MM.1S (cell line): ENCODE data around the gene CARMIL1.

Experiments used
- EZH2 ChIP-seq: fragments of 300-600 bp; sonication (generic); optimal IDR thresholded peaks from 2 replicates; pipeline ENCODE3; 2017; ENCODE audit warnings: low read depth, mild to moderate bottlenecking, antibody characterized with exemption, low read length, mixed read lengths
- TF ChIP-seq, protein P1 (sequence below): fragments of 300-600 bp; sonication (generic); IDR thresholded peaks from 2 replicates; pipeline ENCODE4 v1.5.1; 2016; ENCODE audit warnings: antibody characterized with exemption, low read length, mixed read lengths

DNA sequence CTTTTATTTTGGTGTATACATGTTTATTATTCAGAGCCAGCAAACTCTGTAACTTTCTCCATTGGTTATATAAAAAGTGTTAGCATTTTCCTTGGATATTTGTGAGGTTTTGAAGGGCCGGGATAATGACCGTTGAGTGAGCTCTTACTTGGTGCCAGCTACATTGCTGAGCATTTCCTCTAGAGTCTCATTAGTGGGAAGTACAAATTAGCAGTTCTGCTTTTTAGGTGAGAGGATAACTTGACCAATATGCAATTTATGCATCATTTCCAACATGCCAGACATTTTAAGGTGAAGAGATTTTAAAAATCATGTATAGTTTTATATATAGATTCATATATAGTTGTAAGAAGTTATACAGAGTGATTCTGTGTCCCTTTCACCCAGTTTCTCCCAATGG, 84.3 kb downstream of the CARMIL1 start:
- TF ChIP-seq, protein P1, sequence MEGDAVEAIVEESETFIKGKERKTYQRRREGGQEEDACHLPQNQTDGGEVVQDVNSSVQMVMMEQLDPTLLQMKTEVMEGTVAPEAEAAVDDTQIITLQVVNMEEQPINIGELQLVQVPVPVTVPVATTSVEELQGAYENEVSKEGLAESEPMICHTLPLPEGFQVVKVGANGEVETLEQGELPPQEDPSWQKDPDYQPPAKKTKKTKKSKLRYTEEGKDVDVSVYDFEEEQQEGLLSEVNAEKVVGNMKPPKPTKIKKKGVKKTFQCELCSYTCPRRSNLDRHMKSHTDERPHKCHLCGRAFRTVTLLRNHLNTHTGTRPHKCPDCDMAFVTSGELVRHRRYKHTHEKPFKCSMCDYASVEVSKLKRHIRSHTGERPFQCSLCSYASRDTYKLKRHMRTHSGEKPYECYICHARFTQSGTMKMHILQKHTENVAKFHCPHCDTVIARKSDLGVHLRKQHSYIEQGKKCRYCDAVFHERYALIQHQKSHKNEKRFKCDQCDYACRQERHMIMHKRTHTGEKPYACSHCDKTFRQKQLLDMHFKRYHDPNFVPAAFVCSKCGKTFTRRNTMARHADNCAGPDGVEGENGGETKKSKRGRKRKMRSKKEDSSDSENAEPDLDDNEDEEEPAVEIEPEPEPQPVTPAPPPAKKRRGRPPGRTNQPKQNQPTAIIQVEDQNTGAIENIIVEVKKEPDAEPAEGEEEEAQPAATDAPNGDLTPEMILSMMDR, result no peak
- no peak for TF ChIP-seq EZH2
